Limb (tissue), 2 donors: ENCODE data around the gene ACSF2.
A peak's percentile ranks its signal among the peaks of the same experiment; 100 is the strongest.

Experiments used
- DNase-seq, 2 donors: peaks; one replicate each; pipeline ENCODE4 v3.0.0-alpha.2; 2016; ENCODE audit errors: extremely low spot score in 2 of 2

ACSF2 gene

DNA sequence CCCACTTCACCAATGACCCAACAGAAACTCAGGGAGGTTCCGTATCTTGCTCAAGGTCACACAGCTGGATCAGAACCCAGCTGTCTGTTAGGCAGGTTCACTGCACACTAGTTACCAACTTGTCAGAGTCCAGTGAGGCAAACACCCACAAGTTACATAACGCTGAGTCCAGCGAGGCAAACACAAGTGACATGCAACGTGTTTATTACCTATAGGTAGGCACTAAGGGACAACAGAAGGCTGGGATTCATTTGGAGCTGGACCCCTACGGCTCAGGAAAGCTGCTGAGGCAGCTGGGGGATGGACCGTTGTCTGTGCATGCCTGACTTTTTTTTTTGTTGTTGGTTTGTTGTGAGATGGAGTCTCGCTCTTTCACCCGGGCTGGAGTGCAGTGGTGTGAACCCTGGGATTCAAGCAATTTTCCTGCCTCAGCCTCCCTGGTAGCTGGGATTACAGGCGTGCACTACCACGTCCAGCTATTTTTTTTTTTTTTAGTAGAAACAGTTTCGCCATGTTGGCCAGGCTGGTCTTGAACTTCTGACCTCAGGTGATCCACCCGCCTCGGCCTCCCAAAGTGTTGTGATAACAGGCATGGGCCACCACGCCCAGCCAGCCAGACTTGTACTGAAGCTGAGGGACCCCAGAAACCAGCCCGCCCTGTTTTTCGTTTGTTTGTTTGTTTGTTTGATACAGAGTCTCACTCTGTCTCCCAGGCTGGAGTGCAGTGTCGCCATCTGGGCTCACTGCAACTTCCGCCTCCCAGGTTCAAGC is 50.7 kb downstream of the ACSF2 start:
- DNase-seq, result no peak

DNA sequence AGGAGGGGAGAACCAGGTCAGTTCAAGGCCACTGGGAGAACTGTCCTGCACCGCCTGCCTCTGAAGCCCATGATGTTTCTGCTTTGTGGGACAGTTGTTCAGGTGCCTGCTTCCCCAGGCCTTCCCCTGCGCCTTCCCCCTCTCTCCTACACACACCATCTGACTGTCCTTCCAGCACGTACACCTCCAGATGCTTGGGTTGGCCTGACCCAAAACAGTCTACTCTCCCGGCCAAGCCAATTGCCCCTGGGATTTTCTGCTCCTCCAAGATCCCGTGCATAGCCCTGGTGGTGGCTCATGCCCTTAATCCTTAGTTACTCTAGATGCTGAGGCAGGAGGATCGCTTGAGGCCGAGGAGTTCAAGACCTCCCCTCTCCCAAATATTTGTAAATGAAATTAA is 52.0 kb downstream of the ACSF2 start:
- no peak for DNase-seq

- peak; percentile 86 to 90 for DNase-seq
Observed at GRCh38 chr17:50478391-50479381, 52.7 kb downstream of the ACSF2 start, which contains the start of gene RSAD1. Gene RSAD1, plus strand, starts transcription at chr17:50478860. Its CDS starts 25 bp downstream, at chr17:50478885.

DNA sequence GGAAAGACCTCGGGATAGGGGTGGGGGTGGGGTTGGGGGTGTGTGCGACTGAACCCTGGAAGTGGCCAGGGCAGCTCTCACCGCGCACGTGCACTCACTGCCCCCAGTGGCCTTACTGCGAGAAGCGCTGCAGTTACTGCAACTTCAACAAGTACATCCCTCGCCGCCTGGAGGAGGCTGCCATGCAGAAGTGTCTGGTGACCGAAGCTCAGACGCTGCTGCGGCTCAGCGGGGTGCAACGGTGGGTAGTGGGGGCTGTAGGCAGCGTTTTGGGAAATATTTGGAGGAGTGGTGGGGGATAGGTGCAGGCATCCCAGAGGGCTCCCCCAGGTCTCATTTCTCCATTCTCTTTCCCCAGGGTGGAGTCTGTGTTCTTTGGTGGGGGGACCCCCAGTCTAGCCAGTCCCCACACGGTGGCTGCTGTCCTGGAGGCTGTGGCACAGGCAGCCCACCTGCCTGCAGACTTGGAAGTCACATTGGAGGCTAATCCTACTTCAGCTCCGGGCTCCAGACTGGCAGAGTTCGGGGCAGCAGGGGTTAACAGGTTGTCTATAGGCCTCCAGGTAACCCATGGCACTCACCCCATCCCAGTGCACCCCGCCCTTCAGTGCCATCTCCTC is 53.6 kb downstream of the ACSF2 start:
- DNase-seq, result peak; percentile 59 to 82

DNA sequence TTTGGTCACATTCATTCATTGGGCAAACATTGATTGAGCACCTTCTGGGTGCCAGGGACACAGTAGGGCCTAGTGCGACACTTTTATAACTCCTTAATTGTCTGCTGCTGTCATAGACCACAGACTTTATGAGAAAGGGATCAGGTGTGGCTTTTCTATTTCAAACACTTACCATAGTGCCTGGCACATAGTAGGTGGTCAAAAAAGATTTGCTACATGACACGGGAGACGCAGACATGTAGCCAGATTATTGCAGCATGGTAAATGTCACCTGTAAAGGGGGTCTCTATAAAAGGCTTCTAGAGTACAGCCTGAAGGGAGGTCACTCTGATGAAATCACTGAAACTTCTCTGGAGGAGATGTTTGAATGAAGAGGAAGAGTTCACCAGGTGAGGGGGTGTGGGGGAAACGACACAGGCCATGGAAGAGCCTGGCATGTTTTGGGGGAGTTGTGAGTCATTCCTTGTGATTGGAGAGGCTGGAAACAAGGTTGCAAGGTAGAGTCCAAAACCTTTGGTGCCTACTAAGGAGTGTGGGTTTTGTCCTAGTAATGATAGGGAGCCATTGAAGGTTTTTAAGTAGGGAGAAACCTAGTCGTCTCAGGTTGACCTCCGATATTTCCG is 54.2 kb downstream of the ACSF2 start:
- DNase-seq, result no peak

DNA sequence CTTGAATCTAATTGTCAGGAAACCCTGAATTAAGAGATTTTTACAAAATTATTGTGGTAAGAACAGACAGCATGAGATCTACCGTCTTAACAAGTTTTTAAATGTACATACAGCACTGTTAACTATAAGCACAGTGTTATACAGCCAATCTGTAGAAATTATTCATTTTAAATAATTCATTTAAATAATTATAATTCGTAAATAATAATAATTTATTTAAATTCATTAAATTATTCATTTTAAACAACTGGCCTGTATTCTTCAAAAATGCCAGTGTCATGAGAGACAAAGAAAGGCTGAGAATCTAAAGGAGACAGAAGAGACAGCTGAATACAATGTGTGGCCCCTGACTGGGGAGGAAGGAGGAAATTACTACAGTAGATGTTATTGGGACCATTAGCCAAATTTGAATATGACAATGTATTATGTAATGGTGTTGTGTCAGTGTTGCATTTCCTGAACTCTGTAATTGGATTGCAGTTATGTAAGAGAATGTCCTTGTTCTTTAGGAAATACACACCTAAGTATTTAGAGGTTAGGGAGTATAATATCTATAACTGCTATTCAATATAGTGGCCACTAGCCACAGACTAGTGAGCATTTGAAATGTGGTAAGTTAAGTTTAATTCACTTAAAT is 55.0 kb downstream of the ACSF2 start:
- no peak for DNase-seq

DNA sequence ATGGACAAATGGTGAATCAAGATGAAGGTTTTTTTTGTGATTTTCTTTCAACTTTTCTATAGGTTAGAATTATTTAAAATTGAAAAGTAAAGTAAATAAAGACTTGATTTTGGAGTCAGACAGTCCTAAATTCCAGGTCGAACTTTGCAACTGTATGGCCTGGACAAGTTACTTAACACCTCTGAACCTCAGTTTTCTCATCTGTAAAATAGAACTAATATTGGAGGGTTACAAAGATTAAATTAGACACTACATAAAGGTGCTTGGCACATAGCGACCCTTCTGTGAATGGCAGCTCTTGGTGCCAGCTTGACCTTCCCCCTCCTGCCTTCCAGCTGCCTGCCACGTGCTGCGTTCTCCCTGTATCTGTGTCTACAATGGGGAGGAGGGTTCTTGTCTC is 55.6 kb downstream of the ACSF2 start:
- DNase-seq, result no peak

- DNase-seq, result no peak
Observed at GRCh38 chr17:50482110-50482509, 56.1 kb downstream of the ACSF2 start.

DNA sequence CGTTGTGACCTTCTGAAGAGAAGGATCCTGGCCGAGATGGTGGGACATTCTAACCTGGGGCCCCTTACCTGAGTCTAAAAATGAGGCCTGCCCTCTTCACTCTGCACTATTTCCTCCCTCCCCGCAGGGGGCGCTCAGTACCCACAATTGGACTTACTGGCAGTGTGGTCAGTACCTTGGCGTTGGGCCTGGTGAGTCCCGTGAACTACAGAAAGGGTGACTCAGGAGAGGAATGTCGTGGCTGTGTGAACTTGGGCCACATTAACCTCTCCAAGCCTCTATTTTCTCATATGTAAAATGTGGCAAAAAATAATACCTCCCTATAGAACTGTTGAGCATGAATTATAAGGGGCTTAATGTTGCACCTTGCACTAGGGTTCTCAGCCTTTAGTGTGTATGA is 56.5 kb downstream of the ACSF2 start:
- peak; percentile 70 to 87 for DNase-seq

- peak in 1 of 2 donors; percentile 25 for DNase-seq
Observed at GRCh38 chr17:50483266-50483665, 57.2 kb downstream of the ACSF2 start.

DNA sequence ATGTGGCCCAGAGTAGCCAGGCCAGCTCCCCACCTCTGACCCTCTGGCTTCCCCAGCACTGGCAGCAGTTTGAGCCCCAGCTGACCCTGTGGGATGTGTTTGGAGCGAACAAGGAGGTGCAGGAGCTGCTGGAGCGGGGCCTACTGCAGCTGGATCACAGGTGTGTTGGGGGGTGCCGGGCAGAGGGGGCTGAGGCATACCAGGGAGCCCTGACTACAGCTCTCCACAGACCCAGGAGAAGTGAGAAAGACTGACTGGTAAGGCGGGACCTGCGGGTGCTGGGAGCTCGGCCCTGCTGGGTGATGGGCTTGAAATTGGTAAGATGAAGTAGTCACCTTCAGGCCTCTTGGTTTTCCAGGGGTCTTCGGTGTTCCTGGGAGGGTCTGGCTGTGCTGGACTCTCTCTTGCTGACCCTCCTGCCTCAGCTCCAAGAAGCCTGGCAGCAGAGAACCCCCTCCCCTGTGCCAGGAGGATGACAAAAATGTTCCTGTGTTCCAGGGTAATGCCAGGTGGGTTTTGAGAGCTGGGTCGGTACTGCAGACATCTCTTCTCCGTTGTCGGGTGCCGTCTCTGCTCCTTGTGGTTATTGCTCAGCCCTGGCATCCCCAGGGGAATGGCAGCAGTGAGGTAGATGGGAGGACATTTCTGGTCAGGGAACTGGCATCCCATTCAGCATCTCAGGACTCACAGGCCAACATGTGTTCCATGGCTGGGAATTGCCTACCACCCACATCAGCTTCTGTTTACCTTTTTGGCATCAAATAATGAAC is 58.6 kb downstream of the ACSF2 start:
- no peak for DNase-seq

DNA sequence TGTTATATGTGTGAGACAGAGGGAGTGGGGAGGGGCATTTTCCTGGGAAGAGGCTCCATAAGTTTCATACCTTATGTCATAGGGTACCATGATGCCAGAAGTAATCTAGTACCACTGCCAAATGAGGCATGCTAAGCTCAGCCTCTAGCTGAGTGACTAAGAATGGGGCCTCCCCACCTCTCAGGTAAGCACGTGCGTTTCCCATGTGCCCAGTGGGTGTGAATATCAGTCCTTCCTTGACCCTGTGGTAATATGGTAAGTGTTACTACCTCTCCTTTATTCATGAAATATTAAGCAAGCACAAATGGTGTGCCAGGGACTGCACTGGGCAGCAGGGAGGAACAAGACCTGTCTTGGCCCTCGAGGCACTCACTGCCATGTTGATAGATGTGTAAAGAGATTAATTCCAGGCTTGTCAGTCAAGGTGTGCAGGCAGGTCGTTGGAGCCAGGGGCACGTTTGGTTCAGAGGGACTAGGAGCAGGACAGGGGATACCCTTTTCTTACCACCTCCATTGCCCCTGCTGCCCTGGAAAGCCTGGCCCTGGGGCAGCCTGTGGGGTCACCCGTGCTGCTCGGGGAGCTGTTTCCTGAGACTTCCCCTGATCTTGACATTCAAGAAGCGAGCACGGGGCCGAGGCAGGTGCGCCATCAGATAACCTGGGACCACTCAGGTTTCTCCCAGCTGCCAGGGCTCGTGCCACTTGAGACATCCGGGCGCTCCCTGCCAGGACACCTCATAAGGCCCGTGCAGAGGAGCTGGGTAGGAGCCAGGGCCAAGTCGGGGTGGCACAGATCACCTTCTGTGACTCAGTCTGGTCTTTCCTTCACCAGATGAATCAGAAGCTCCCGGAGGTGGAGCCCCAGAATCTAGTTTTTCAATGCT is 61.4 kb downstream of the ACSF2 start:
- DNase-seq, result no peak

DNA sequence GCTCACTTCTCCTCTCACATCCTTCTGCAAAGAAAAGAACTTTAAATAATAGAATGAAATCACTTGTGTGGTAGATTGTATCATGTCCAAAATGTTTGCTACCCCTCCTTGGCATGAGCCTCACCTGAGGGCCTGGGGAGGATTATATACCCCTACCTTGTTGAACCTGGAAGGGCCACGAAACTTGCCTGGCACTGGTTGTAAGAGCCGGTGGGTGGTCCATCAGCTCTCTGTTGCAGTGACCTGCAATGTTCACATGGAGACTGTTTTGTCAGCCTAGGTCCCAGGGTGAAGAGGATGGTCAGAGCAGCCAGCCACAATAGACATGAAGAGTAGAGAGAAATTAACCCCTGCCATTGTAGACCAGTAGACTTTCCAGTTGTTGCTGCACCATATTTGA is 62.9 kb downstream of the ACSF2 start:
- no peak for DNase-seq

GRCh38 chr17:50491505-50491904 is 65.5 kb downstream of the ACSF2 start:
- DNase-seq, result no peak

- no peak for DNase-seq
Observed at GRCh38 chr17:50492214-50492613, 66.2 kb downstream of the ACSF2 start.

DNA sequence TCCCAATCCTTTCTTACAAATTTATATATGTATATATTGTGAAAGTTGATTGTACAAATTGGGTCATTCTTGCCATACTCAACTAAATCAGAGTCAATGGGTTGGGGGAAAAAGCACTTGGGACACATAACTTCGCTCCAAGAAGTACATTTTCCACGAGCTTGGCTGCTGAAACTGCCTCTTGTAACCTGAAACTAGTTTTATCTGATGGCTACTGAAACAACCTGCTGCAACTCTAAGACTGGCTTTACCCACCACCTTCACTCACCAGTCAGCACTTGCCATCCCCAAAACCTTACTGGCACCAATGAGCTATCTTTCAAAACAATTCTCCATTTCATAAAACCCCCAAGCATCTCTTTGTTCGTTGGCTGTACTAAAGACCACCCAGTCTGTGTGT is 67.7 kb downstream of the ACSF2 start:
- no peak for DNase-seq

- no peak for DNase-seq
Observed at GRCh38 chr17:50495217-50495823, 69.3 kb downstream of the ACSF2 start.

- no peak for DNase-seq
Observed at GRCh38 chr17:50495918-50496317, 69.9 kb downstream of the ACSF2 start.
